Activated T-helper 1 cell treated with Interleukin-2 at 50 U/mL for 16 hours (primary cell): ENCODE results near the gene PEA15.

Experiments
- DNase-seq: peaks from one replicate; pipeline ENCODE4 v3.0.0-alpha.2; 2020; ENCODE audit warnings: low read depth

The PEA15 gene

DNA sequence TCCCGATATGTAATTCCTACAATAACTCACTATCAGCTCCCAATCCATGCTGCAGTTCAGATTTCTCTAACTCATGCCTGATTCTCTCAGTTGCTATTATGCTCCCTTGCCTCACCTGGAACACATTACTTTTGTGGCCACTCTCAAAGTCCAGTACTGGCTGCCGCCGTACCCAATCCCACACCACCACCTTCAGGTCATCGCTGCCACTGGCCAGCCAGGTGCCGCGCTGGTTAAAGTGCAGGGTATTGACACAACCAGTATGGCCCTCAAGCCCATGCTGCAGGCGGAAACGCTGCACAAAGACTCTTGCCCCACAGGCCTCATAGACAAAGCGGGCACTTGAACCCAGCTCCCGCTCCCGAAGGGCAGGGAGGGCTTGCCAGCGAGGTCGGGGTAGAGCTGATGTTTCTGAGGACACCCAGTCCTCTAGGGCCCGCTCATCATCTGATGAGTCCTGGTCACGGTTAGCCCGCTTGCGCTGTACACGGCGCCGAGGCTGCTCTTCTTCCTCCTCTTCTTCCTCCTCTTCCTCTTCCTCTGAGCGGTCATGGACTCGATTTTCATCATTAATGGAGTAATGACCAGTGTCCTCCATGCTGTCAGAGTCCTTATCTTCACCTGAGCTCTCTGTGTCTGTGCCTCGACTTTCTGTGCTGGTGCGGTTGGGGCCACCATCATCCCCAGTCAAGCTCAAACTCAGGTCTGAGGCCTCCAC lies 34.6 kb downstream of the PEA15 start:
- no peak for DNase-seq

DNA sequence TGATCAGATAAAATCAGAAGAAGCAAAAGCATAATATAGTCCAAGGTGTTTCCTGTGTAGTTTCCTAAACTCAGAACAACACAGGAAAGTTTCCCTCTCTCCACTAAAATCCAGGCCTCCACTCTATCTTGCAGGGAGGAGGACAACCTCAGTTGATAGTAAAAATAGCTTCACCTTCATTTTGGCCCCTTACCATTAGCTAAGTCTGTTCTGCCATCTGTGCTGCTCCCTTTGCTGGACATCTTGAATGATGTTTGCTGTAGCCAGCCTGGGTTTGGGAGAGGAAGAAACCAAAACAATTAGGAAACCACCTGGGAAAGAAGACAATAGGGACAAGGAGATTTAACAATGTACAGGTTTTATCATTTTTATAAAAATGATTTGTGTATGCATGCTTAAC lies 38.6 kb downstream of the PEA15 start:
- no peak for DNase-seq

DNA sequence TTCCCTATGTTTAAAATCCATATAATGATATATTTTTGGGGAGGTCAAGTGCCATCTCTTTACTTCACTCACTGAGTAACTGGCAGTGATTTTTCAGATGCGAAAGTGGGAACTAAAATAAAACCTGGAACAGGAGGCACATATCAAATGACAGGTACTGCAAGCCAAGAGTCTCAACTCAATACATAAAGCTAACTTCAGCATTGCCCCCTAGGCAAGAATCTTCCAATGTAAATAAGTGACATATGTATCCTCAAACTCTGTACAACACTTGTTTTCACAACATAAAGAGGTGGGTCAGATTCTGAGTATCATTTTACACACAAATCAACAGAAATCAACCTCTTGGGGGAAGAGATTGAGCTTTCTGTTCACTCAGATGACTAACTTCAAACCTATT lies 39.0 kb downstream of the PEA15 start:
- DNase-seq, result no peak

DNA sequence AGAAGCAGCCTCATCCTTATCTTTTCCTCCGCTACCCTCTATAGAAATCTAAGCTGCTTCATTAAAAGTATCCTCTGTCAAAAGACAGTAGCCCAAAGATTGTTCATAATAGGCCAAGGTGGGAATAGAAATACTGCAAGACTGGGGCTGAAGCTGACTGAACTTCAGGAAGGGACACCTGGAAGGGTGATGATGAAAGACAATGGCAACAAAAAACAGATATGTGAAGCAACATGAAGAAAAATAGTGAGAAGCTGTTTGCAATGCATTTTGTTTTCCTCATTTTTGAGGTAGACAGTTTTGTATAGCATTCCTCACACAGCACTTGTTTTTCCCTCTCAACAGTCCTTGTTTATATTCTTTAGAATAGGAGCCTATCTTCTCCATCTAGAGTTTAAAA lies 40.2 kb downstream of the PEA15 start:
- DNase-seq, result no peak

DNA sequence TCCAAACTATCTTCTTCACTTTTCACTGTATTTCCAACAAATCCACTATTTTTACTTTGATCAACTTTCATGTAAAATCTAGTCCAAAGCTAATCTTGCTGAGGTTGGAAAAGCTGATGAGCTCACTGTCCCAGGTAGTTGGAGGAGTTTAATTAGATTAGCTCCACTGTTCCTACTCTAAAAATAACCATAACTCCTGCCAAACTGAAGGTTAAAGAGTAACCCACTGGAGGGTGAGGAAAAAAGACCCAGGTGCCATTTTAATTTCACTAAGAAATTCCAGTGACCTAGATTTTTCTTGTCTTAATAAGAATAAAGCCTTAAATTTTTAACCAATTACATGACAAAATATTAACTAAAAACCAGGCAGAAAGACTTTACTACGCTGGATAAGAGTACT lies 41.9 kb downstream of the PEA15 start:
- DNase-seq, result no peak

DNA sequence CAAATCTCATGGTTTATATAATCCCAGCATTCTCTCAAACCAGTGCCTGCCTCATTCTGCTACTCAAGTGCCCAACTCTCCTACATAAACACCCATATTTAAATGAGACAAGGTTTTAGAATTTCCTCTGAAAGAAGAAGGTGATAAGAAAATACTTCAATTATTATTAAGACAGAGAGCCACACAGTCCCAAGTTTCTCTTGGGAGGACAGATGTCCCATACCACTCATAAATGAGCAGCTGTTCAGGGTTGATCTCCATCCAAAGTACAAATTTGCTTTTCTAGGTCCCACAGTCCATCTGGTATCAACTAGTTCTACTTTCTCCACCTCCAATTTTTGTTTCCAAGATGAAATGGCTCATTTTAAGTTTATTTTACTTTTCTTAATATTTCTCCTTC lies 45.8 kb downstream of the PEA15 start:
- no peak for DNase-seq

DNA sequence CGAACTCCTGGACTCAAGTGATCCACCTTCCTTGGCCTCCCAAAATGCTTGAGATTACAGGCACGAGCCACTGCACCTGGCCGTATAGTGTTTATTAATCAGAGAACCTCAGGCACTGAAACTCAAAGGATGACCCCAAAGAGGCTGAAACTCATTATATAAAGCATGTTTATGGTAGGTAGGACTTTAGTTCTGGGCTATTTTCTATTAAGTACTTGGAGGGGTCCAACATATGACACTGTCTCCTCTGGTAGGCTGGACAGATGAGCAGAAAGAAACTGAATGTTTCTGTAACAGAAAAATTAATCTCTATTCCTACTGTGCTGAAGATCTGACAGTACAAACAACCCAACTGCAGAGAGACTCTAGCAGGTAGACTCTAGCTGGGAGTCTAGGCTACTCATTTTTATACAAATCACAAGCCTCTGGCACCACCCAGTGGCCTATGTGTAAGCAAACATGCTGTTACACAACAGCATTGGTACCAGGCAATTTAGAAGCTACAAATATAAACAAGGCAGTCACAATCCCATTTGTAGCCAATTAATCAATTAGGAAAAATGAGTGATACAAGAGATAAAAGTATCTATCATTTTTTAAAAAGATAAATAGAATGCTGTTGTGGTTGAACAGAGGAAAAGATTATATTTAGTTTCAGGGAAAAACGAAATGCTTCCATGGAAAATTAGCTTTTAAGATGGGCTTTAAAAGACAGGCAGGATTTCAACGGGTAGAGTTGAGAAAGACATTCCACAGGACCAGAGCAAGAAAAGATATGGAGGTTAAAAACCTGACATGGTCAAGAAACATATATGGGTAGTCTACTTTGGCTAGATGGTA lies 46.7 kb downstream of the PEA15 start:
- peak; percentile 18 for DNase-seq

DNA sequence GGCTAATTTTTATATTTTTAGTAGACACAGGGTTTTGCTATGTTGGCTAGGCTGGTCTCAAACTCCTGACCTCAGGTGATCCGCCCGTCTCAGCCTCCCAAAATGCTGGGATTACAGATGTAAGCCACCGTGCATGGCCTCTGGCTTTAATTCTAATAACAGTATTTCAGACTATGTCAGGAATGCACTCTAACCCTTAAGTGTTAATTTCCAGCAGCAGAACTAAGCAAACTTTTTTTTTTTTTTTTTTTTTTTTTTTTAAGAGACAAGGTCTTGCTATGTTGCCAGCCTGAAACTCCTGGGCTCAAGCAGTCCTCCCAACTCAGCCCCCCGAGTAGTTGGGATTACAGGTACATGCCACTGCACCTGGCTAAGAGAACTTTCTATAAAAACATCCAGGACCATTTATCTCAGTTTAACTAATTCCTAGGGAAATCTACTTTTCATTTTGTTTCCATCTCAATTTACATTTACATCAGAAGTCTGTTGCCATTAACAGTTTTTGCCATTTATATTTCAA lies 50.7 kb downstream of the PEA15 start:
- no peak for DNase-seq

DNA sequence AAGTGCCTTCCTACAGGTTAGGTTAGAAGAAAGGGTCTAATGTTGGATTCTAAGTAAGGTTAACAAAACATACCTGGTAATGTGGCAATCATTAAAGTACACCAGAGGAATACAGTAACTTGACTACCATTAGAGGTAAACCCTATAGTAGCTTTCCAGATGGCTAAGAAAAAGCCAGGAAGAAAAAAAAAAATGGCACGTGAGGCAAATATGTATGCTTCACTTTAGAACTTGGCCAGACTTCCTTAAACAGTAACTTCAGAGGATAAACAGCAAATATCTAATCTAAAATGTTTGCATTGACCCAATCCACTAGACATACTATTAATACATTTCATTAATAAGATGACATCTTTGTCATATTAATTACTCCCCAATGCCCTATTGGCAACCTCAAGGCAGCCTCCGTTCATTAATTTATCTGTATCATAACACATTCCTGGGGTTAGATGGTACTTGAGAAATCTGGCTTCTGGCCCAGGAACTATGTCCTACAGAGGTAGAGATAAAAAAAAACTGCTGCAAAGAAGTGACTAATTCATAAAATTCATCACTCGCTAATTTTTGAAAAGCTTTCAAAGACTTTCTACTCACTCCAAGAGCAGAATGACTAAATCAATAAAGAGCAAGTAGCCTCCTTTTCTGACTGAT lies 51.3 kb downstream of the PEA15 start:
- DNase-seq, result no peak

DNA sequence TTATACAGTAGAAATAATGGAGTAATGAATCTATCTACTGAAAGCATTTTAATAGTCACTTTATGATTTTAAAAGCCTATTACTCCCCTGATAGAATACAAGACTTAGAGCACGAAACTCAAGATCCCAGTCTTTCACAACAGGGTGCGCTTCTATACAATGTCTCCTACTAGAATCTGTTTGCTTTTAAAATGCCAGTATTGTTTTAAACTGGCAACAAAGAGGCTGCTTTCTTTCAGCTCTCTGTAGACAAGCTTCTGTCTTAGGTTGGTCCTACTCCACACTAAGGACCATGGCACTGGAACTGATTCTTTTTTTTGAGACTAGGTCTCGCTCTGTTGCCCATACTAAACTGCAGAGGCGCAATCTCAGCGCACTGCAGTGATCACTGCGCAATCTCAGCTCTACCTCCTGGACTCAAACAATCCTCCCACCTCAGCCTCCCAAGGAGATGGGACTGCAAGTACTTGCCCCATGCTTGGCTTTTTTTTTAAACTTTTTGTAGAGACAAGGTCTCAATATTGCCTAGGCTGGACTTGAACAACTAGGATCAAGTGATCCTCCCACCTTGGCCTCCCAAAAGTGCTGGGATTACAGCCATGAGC lies 52.3 kb downstream of the PEA15 start:
- DNase-seq, result no peak

DNA sequence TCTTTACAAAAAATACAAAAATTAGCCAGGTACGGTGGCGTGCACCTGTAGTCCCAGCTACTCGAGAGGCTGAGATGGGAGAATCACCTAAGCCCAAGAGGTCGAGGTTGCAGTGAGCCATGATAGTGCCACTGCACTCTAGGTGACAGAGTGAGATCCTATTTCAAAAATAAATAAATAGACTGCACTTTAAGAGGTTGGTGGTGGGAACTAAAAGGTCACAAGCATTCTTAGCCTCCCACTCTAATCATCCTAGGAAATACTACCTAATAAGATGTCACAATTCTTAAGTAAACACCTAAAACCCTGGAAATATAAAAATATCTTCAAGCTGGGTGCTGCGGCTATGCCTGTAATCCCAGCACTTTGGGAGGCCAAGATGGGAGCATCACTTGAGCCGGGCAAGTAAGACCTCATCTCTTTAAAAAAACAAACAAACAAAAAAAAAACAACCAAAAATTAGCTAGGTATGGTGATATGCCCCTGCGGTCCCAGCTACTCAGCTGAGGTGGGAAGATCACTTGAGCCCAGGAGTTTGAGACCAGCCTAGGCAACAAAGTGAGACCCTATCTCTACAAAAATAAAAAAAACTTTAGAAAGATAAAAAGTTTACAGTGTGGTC lies 53.1 kb downstream of the PEA15 start:
- DNase-seq, result no peak

DNA sequence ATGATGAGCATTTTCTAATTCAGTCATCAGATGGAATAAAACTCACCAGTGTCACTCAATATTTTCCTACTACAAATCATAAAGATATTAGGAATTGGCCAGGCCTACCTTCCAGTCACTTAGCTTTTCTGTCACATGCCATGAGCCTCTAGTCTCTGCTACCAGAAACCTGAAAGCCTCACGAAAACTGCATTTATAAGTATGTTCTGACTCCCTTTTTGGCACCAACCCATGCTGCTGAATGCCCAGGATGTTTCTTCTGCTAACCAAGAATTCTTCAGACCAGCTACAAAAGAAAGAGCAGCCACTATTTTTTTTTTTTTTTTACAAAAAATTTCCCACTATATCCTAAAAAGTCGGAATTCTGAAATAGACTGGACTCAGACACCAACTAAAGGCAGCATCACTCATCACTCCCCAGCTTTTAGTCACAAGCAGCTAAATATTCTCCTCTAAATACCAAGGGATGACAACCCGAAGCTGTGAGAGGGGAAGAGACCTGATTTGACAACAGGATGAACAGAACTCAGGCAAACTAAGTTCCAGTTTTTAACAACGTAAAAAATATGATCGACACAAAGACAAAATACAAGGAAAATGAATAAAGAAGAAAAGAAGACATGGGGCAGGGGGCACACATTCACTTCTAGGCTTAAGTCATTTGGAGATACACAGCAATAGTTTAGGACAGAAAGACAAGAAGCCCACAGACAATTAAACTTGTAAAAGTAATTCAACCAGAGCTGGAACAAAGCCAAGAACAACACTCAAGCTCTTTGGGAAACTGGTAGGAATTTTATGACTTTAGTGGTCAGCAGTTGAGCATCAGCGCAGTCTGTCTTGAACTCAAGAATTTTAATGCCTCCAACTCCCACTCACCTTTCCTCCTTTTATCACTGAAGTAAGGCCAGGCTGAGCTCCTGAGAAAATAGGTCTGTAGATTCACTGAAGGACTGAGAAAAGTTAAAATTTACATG lies 55.5 kb downstream of the PEA15 start:
- no peak for DNase-seq

DNA sequence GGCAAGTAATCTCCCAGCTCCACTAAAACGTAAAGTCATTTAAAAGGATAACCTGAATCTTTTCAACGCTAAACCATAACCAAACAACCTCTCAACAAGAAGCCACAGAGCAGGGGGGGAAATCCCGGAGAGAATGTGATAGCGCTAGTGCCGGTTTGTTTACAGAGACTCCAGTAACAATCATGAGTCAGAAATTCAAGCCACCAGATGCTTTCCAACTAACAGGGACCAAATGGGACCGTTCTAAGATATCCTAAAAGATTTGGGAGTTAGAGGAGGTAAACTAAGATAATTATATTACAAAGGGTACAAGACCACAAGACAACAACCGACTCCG lies 56.3 kb downstream of the PEA15 start:
- DNase-seq, result peak; percentile 51

DNA sequence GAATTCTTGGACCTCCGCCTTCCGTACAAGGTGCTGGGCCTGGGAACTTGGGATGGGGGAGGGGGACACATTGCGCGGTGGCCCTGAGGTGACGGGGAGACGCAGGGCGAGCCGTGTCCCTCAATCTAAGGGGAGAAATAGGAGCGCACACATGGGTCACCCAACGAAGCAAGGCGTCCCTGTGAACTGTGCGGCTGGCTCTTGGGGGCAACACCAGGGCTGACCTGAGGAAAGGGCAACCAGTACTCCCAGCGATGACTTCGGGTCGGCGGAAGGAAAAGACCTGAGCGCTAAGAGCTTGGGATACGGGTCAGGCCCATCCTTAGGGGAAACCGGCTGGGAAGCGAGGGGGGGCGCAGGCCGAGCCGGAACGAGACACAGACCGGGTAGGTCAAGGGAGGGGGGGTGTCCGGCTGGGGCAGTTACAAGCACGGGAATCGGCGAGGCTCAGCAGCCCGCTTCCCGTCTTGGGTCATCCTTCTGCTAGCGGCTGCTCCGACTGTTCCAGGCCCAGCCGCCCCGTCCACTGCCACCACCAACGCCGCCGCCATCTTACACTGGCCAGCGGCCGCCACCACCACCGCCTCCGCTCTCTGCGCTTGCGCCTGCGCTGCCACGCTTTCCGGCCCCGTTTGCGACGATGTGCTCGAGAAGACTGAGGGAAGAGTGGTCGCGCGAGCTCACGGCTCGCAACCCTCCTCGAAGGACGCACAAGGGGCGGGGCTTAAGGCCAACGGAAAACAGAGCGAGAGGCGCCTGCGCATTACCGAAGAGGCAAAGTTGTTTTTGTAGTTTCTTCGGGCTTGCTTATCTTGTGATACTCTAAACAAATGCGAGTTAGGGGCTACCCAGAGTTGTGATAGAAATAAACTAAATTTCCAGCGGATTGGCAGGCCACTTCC lies 57.0 kb downstream of the PEA15 start, which contains the start of gene DCAF8:
DCAF8 (minus strand) TSS at position 657 of the 902 bp plus-strand sequence. CDS start 18,541 bp downstream, outside the sequence.
- peak; percentile 95 for DNase-seq

DNA sequence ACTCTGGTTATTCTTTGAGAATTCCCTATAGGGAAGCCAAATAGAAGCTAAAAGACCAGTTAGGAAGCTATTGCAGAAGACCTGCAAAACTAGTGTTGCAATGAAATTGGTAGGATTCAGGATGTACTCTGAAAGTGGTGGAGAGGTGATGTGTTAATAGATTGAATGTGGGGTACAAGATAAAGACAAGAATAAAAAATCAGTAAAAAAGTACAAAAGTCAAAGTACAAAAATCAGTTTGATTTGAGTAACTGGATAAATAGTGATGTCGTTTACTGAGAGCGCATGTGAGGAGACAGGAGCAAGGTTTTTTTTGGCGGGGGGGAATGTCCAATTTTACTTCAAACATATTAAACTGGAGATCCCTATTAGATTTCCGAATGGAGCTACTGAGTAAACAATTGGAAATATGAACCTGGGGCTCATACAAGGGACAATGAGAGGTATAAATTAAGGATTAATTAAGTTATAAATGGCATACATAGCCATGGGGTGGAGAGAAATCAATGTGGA lies 59.7 kb downstream of the PEA15 start:
- DNase-seq, result no peak
